Stimulated activated CD4-positive, alpha-beta T cell treated with anti-CD3 and anti-CD28 coated beads, Interleukin-2, amount 100 ng/mL, for 24 hours (primary cell): Measurements from ENCODE around the gene PKN1.
A peak's percentile ranks its signal among the peaks of the same experiment; 100 is the strongest.
"Not testable (repeated sequence)": the region's sequence is repeated elsewhere in the genome, so short reads cannot be mapped to it uniquely, and the experiment has no call there.

Experiments
- DNase-seq, 2 donors: peaks; one replicate each; pipeline ENCODE4 v3.0.0-alpha.2; 2020

Gene PKN1

DNA sequence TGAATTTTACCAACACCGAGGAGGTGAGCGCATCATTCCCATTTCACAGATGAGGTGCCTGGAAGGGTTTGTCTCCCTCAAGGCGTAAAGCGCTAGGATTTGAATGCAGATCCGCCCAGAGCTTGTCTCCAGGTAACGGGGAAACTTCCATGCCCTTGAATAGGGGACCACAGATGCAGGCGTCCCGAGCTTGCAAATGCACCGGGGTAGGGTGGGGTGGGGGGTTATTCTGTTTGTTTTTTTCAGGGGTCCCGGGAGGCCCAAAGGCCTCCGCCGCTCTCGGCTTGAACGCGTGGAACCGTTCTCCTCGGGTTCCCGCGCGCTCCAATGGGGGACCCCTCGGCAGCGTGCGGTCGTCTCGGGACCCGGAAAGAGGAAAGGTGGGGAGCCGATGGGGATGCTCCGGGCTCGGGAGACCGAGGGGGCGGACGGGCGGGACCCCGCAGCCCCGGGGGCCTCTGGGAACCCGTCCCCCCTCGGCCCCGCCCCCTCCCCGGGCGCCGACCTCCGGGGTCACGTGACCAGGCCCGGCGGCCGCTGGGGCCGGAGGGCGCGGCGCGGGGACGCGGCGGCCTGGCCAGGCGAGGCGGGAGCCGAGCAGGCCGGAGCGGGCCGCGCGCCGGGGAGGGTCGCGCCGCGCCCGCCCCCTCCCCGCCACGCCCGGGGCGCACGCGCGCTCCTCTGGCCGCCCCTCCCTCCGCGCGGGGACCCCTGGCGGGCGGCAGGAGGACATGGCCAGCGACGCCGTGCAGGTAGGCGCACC lies at the start of gene PKN1:
Gene PKN1 (plus strand): TSS at position 516 of the 763 bp plus-strand sequence. CDS start 216 bp downstream, at position 732.
- peak; percentile 67 to 71 for DNase-seq

- DNase-seq: peak; percentile 52 to 65
Measured at GRCh38 chr19:14383661-14384555, 49.2 kb upstream of the PKN1 start.

- peak in 1 of 2 donors; percentile 44 for DNase-seq
Measured at GRCh38 chr19:14385492-14385891, 47.6 kb upstream of the PKN1 start.

- DNase-seq: no peak
Measured at GRCh38 chr19:14390548-14390947, 42.6 kb upstream of the PKN1 start.

DNA sequence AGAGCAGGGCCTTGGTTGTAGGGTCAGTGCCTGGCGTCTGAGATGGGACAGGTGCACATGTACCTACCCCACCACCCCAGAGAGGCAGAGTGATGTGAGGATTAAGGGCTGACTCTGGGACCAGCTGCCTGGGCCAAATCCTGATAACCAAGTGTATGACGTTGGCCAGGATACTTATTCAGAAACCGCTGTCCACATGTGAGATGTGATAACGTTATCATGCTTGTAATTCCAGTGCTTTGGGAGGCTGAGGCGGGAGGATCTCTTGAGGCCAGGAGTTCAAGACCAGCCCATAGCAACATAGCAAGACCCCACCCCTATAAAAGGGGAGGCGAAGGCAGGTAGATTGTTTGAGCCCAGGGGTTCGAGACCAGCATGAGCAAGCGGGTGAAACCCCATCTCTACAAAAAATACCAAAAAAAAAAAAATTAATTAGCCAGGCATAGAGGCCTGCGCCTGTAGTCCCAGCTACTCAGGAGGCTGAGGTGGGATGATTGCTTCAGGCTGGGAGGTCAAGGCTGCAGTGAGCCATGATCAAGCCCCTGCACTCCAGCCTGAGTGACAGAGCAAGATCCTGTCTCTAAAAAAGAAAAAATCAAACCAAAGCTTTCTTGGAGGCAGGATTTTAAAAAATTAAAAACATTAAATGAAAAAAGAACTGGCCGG lies 41.8 kb upstream of the PKN1 start:
- DNase-seq: no peak

GRCh38 chr19:14393329-14393728 lies 39.8 kb upstream of the PKN1 start:
- DNase-seq: no peak

GRCh38 chr19:14394167-14394566 lies 38.9 kb upstream of the PKN1 start:
- DNase-seq: no peak

GRCh38 chr19:14395262-14395661 lies 37.8 kb upstream of the PKN1 start:
- no peak for DNase-seq

- DNase-seq: no peak
Measured at GRCh38 chr19:14395710-14396336, 37.3 kb upstream of the PKN1 start.

DNA sequence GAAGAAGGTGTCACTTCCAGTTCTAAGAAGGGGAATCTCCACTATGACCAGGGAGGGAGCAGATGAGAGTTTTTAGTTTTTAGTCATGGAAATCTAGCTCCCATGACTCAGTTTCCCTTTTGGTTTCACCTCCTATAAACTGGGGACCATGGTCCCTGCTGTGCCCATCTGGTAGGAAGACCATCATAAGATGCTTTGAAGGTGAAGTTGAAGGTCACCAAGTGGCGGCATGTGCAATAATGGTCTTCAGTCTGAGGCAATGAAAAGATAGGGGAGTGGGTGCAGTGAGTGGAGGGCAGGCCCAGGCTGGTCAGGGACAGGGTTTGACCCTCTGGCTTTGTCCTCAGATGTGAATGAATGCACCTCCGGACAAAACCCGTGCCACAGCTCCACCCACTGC lies 36.4 kb upstream of the PKN1 start:
- not testable (repeated sequence) for DNase-seq

GRCh38 chr19:14397168-14397567 lies 35.9 kb upstream of the PKN1 start:
- DNase-seq: not testable (repeated sequence)

GRCh38 chr19:14400951-14401431 lies 32.1 kb upstream of the PKN1 start:
- no peak for DNase-seq

GRCh38 chr19:14401468-14402195 lies 31.5 kb upstream of the PKN1 start:
- DNase-seq: no peak

DNA sequence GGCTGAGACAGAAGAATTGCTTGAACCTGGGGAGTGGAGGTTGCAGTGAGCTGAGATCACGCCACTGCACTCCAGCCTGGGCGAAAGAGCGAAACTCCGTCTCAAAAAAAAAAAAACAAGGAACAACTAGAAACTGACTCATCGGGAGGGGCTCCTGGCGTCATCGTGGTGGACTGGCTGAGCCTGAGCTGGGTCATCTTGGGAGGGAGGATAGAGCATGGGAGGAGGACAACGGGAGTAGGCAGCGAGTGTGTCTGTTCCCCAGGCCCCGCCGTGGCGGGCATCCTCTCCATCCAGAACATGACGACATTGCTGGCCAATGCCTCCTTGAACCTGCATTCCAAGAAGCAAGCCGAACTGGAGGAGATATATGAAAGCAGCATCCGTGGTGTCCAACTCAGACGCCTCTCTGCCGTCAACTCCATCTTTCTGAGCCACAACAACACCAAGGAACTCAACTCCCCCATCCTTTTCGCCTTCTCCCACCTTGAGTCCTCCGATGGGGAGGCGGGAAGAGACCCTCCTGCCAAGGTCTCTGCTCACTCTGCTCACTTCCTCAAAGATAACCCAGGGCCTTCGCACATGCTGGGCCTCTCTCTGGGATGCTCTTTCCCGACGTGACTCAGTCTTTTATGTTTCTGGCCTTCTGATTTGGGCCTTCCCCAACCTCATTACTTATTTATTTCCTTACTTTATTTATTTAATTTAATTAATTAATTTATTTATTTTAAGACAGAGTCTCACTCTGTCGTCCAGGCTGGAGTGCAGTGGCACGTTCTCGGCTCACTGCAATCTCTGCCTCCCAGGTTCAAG lies 30.6 kb upstream of the PKN1 start:
- no peak for DNase-seq

DNA sequence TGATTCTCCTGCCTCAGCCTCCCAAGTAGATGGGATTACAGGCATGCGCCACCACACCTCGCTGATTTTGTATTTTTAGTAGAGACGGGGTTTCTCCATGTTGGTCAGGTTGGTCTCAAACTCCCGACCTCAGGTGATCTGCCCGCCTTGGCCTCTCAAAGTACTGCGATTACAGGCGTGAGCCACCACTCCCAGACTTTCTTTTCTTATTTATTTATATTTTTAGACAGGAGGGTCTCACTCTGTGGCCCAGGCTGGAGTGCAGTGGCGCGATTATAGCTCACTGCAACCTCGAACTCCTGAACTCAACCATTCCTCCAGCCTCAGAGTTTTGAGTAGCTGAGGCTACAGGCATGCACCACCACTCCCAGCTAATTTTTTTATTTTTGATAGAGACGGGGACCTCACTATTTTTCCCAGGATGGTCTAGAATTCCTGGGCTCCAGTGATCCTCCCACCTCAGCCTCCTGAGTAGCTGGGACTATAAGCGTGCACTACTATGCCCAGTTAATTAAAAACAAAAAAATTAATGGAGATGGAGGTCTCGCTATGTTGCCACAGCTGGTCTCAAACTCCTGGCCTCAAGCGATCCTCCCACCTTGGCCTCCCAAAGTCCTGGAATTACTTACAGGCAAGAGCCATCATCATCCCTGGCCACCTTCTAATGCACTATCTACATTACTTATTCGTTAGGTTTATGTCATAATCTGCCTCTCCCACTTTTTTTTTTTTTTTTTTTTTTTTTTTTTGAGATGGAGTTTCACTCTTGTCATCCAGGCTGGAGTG lies 29.8 kb upstream of the PKN1 start:
- DNase-seq: not testable (repeated sequence)

GRCh38 chr19:14404312-14404711 lies 28.8 kb upstream of the PKN1 start:
- no peak for DNase-seq

GRCh38 chr19:14405380-14405757 lies 27.7 kb upstream of the PKN1 start:
- DNase-seq: peak in 1 of 2 donors; percentile 21

- DNase-seq: peak; percentile 90 to 93
Measured at GRCh38 chr19:14405758-14406644, 27.1 kb upstream of the PKN1 start.
